HG02588 (cell line): ENCODE data around the gene SYNPO.

Source experiments
- ATAC-seq: cut with Tn5 transposase; IDR thresholded peaks from one replicate; pipeline ENCODE4 v1.9.1; 2021; ENCODE audit warnings: mild to moderate bottlenecking, moderate library complexity; ENCODE audit not compliant: unreplicated experiment

The SYNPO gene

GRCh38 chr5:150639751-150640150, 709 bp upstream of the SYNPO start:
- ATAC-seq, result no peak

- no peak for ATAC-seq
Measured at GRCh38 chr5:150641006-150641570, 628 bp downstream of the SYNPO start.

GRCh38 chr5:150641824-150642566, 1.5 kb downstream of the SYNPO start:
- no peak for ATAC-seq

- ATAC-seq, result no peak
Measured at GRCh38 chr5:150642567-150642927, 2.1 kb downstream of the SYNPO start.

GRCh38 chr5:150642991-150643710, 2.7 kb downstream of the SYNPO start:
- no peak for ATAC-seq

GRCh38 chr5:150644058-150644457, 3.6 kb downstream of the SYNPO start:
- no peak for ATAC-seq

GRCh38 chr5:150644514-150644913, 4.1 kb downstream of the SYNPO start:
- ATAC-seq, result no peak

- no peak for ATAC-seq
Measured at GRCh38 chr5:150645070-150645700, 4.7 kb downstream of the SYNPO start.

GRCh38 chr5:150647275-150648251, 7.1 kb downstream of the SYNPO start:
- ATAC-seq, result no peak

GRCh38 chr5:150648294-150649107, 8.0 kb downstream of the SYNPO start:
- ATAC-seq, result no peak

GRCh38 chr5:150649108-150650020, 8.9 kb downstream of the SYNPO start:
- no peak for ATAC-seq

- no peak for ATAC-seq
Measured at GRCh38 chr5:150650021-150651006, 9.9 kb downstream of the SYNPO start.

- no peak for ATAC-seq
Measured at GRCh38 chr5:150651382-150651781, 10.9 kb downstream of the SYNPO start.

GRCh38 chr5:150651924-150652671, 11.6 kb downstream of the SYNPO start:
- no peak for ATAC-seq

- ATAC-seq, result no peak
Measured at GRCh38 chr5:150653145-150653761, 12.8 kb downstream of the SYNPO start.
